Motor neuron (in vitro differentiated cells): ENCODE results near the gene SCAP. TPM values are rescaled to one million over a fixed set of nuclear protein-coding genes. Genes with fewer than 3 reads are reported as not detected.

Experiments
- ATAC-seq, 8 experiments: fragments of 200-7000 bp; cut with Tn5 transposase; replicated peaks in 6 of 8; 2 replicates each; pipeline ENCODE4 v1.8.0; 2021; ENCODE audit warnings: mild to moderate bottlenecking in 8 of 8, moderate library complexity in 8 of 8
- H3K27ac ChIP-seq, 2 donors: fragments of 250-450 bp; sonication (Bioruptor Pico); 2 replicates each; pipeline ENCODE4 v1.9.0; 2021; ENCODE audit warnings: antibody characterized with exemption in 2 of 2, mild to moderate bottlenecking in 2 of 2, moderate library complexity in 1 of 2
- H3K4me1 ChIP-seq, 2 donors: fragments of 250-450 bp; sonication (Bioruptor Pico); replicated peaks in 1 of 2; 2 replicates each; pipeline ENCODE4 v1.6.1; 2021; ENCODE audit warnings: antibody characterized with exemption in 2 of 2, mild to moderate bottlenecking in 2 of 2, moderate library complexity in 1 of 2
- H3K4me3 ChIP-seq, 5 donors: fragments of 250-450 bp; sonication (Bioruptor Pico); 2 replicates each; pipeline ENCODE4 v1.9.0; 2021; ENCODE audit warnings: antibody characterized with exemption in 5 of 5, mild to moderate bottlenecking in 5 of 5, moderate library complexity in 4 of 5
- WGBS, 10 experiments: fragments of 450-650 bp; shearing (Covaris generic); methylation state at CpG; one replicate each; pipeline ENCODE4 v1.0.0; 2022; 5-methylcytosine and 5-hydroxymethylcytosine counted together
- in situ Hi-C, 9 experiments: fragments of 400-800 bp; cut with MboI; loops; one replicate each; pipeline ENCODE4 v1.15.0; 2021; ENCODE audit warnings: low sequenced_read_pairs in 9 of 9, low pct_unique_long_range_greater_than_20kb in 2 of 9; ENCODE audit not compliant: unreplicated experiment in 9 of 9
- total RNA-seq, 8 experiments: library from RNA; unstranded; fragments of 300-600 nt; gene quantifications; 2 replicates each; pipeline versions ENCODE4 v1.2.3 to v1.2.4, GENCODE V29; 2022

SCAP gene
- total RNA-seq, 8 experiments from 2014 or later = 37.3 to 75.9 (median 48.8) TPM

- peaks cover 0 to 6% of the 10 kb centered on the region in 2 donors for H3K4me1 ChIP-seq
- ATAC-seq = no peak
- H3K27ac ChIP-seq = no peak overlapping the region
- no peak overlapping the region for H3K4me3 ChIP-seq
- 95 to 100% (median 100%) methylated on average over 2 to 3 of the region's 3 CpGs; no CpG with 5 or more reads in 5 of the 10 experiments for WGBS, 10 experiments
- in situ Hi-C loops = no loop called here
These were observed 82.8 kb downstream of the SCAP start for GRCh38 chr3:47392933-47393332.

DNA sequence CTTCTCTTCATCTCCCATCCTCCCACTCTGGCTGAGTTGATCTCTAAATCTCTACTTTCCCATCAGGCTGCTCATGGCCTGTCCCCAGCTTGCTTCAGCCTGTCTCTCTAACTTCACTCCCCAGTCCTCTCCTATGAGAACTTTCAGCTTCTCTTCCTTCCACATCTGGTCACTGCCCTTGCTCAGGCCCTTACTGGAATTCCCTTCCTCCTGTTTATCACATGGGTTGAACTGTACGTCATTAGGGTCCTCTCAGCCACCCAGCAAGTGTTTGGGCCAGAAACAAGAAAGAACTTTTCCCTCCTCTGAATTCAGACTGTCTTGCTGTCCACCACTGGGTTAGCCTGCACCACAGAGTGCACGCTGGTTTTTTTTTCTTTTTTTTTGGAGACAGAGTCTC, 89.9 kb downstream of the SCAP start:
- in situ Hi-C loops = no loop called here
- 50 to 100% (median 100%) methylated on average over 1 to 2 of the region's 2 CpGs; no CpG with 5 or more reads in 3 of the 10 experiments for WGBS, 10 experiments
- ATAC-seq = no peak
- H3K4me3 ChIP-seq = no peak overlapping the region
- no peaks in the 10 kb centered on the region for H3K4me1 ChIP-seq
- no peak overlapping the region for H3K27ac ChIP-seq

DNA sequence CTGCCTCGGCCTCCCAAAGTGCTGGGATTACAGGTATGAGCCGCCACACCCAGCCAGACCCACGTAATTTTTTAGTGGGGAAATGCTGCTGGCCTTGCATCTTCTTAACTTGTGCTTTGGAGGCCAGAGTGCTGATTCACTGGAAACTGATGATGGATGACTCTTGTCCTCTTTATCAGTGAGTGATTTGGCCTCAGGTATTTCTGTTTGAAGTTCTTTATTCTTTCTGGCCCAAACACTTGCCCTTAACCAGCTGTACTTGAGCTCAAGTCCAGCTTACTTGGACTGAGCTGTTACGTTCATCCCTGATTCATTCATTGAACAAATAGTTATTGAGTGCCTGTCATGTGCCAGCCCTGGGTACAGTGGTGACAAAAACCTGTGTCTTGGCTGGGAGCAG, 90.7 kb downstream of the SCAP start:
- in situ Hi-C loops = no loop called here
- H3K27ac ChIP-seq = no peak overlapping the region
- no peak for ATAC-seq

GRCh38 chr3:47384425-47384824, 91.3 kb downstream of the SCAP start:
- in situ Hi-C loops = no loop called here
- no peak for ATAC-seq
- Histone ChIP-seq H3K27ac (no peak overlapping the region), H3K4me3 (no peak overlapping the region), H3K4me1 (peaks cover 4 to 5% of the 10 kb centered on the region in 2 donors)
- WGBS, 10 experiments = 80 to 100% (median 89%) methylated on average over 1 to 4 of the region's 4 CpGs; no CpG with 5 or more reads in 3 of the 10 experiments

More for the DNA sequence above, 90.7 kb downstream of the SCAP start:
- WGBS, 10 experiments = 88 to 100% (median 100%) methylated on average over 1 to 4 of the region's 4 CpGs; no CpG with 5 or more reads in 4 of the 10 experiments
- Histone ChIP-seq H3K4me1 (no peaks in the 10 kb centered on the region), H3K4me3 (no peak overlapping the region)

DNA sequence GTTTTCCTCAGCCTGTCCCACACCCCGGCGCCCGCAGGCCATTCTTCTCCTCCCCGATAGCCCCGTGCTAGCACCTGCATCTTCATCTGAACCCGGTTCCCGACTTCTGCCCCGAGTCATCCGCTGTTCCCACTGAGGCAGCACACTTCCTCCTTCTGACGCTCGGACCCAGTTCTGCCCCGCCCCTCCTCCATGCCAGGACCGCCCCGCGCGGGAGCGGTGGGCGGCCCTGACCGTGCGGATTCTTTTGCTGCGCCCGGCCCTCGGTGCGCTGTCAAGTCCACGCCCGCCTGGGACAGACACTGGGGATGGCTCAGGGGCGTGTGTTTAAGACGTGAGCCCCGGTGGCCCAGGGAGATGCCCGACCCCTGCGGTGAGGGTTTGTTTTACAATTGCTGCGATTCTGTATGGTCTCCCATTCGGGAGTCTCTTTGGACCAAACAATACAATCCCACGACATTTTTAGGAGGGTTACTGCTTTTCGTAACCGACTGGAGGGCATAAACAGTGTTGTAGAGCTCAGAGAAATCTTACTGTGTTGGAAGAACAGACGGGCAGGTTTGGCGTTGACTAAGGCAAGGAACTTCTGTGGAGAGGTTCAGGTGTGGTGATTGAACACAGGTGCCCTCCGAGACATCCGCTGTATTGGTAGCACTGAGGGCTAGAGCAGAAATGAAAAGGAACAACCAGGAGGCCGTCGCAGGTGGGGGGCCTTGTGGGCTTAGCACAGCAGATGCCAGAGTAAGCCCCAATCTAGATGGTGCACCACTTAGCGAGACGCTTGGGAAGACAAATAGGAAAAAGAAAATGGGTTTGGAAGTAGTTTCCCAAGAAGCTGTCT, 94.2 kb downstream of the SCAP start:
- in situ Hi-C loops = no loop called here
- ATAC-seq = peak; percentile 64 to 81 (median 72)

DNA sequence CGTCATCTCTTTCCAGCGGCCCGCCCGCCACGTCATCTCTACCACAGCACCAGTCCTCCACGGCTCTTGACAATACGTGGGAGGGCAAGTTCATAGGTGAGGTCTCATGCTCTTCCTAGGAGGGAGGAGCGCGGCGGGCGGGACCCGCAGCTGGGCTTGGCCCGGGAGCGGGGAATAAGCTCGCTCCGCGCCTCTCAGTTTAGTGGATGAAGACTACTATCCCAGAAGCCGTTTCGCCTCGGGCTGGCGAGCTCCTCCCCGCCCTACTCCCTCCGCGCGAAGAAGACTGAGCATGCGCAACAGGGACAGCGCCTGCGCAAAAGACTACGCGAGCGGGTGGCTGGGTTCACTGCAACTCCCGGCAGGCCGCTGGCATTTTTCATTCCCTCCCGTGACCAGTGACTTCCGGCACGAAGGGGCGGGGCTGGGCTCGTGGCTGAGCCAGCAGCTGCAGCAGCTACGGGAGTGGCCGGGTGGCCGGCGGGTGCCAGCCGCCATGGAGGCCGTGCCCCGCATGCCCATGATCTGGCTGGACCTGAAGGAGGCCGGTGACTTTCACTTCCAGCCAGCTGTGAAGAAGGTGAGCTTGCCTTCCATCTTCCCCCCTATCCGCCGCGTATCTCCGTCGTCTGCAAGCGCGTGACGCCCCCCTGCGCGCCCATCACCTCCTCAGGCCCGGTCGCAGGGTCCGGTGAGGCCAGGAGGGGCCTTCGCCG, 95.0 kb downstream of the SCAP start, which contains the start of gene PTPN23:
PTPN23 (plus strand) TSS at position 421 of the 716 bp plus-strand sequence; CDS start at position 497, 76 bp downstream.
- in situ Hi-C loops = no loop called here
- Histone ChIP-seq H3K4me1 (peaks cover 8% of the 10 kb centered on the region in 2 donors), H3K27ac (peak within 1 kb of the TSS; percentile 87 to 91), H3K4me3 (peak within 1 kb of the TSS; percentile 54 to 87 (median 81))
- ATAC-seq = peak; percentile 72 to 89 (median 84)
- 0% methylated on average over 2 to 15 of the region's 61 CpGs; no CpG with 5 or more reads in 5 of the 10 experiments for WGBS, 10 experiments

More for the DNA sequence above, 94.2 kb downstream of the SCAP start:
- Histone ChIP-seq H3K4me3 (peak overlapping the region; percentile 54 to 87 (median 81)), H3K27ac (peak overlapping the region; percentile 87 to 91), H3K4me1 (peaks cover 8% of the 10 kb centered on the region in 2 donors)
- WGBS, 10 experiments = 3 to 30% (median 17%) methylated on average over 4 to 15 of the region's 44 CpGs; no CpG with 5 or more reads in 3 of the 10 experiments

- Histone ChIP-seq H3K4me3 (peak overlapping the region; percentile 54 to 87 (median 81)), H3K27ac (peak overlapping the region; percentile 87 to 91), H3K4me1 (peaks cover 8% of the 10 kb centered on the region in 2 donors)
- no peak for ATAC-seq
- in situ Hi-C loops = no loop called here
- 0 to 71% (median 26%) methylated on average over 1 to 11 of the region's 23 CpGs; no CpG with 5 or more reads in 2 of the 10 experiments for WGBS, 10 experiments
These were observed 95.6 kb downstream of the SCAP start for GRCh38 chr3:47380026-47380600.

DNA sequence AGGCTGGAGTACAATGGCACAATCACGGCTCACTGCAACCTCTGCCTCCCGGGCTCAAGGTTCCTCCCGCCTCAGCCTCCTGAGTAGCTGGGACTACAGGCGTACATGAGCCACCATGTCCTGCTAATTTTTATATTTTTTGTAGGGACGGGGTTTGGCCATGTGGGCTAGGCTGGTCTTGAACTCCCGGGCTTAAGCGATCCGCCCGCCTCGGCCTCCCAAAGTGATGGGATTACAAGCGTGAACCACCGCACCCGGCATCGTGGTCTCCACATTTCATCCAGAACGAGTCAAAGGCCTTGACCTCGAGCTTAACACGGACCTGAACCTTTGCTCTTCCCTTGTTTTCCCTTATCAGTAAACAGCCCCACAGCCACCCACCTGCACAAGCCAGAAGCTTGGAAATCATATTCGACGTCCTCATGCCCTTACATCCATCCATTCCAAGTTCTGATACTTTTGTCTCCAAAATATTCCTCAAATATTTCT, 96.3 kb downstream of the SCAP start:
- Histone ChIP-seq H3K27ac (peak overlapping the region in 1 of 2 donors; percentile 91), H3K4me3 (peak overlapping the region; percentile 54 to 87 (median 81)), H3K4me1 (peaks cover 8% of the 10 kb centered on the region in 2 donors)
- no peak for ATAC-seq
- in situ Hi-C loops = no loop called here
- 38 to 100% (median 86%) methylated on average over 1 to 17 of the region's 19 CpGs for WGBS, 10 experiments

DNA sequence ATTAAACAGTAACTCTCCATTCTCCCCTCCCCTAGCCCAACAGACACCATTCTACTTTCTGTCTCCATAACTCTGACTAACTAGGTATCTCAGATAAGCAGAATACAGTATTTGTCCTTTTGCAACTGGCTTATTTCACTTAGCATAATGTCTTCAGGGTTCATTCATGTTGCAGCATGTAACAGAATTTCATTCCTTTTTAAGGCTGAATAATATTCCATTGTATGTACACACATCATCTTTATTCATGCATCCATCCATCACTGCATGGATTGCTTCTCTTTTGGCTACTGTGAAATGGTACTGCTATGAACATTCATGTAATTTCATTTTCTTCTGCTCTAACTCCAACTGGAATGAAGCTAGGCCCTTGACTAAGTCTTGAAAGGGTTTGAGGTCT, 96.9 kb downstream of the SCAP start:
- in situ Hi-C loops = no loop called here
- no peak overlapping the region for H3K27ac ChIP-seq
- H3K4me3 ChIP-seq = peak overlapping the region in 1 of 5 donors; percentile 81
- no peak for ATAC-seq
- peaks cover 8% of the 10 kb centered on the region in 2 donors for H3K4me1 ChIP-seq

DNA sequence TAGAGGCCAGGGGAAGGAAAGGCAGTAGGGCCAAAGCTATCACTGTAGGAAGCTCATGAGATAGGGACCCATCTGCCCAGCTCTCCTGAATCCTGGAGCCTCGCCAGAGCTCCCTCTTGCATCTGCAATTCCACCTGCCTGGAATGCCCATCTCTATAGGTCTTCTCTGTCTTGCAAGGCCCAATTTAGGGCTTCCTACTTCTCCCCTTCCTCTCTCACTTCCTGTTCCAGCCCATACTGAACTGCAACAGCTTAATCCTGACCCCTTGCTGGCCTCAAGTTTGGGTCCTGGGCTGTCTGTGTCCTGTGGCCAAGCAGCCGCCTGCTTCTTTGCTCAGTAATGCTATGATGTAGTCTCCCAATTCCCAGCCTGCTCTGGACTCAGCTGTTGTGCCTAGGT, 98.6 kb downstream of the SCAP start:
- 73 to 100% (median 84%) methylated on average over 1 to 2 of the region's 2 CpGs; no CpG with 5 or more reads in 6 of the 10 experiments for WGBS, 10 experiments

DNA sequence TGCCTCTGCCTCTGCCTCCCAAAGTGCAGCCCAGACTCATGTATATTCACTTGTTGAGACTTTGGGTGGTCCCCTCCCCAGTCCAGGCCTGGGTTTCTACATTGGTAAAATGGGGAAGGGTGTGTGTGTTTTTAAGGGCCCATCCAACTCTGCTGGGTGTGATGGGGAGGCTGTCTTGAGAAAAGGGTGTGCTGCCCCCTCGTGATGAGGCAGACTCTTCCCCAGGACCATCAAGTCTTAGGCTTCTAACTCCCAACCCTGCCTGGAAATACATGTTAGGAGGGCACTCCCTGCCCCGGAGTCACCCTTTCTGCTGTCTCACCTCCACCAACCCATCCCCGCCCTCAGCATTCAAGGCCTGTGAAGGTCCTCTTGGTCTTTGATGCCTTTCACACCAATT, 99.3 kb downstream of the SCAP start:
- 0% methylated on average over 1 of the region's 3 CpGs; no CpG with 5 or more reads in 9 of the 10 experiments for WGBS, 10 experiments
- in situ Hi-C loops = no loop called here
- ATAC-seq = no peak
- Histone ChIP-seq H3K4me3 (no peak overlapping the region), H3K4me1 (peaks cover 8% of the 10 kb centered on the region in 2 donors), H3K27ac (no peak overlapping the region)

More for the DNA sequence above, 98.6 kb downstream of the SCAP start:
- no peak overlapping the region for H3K27ac ChIP-seq
- in situ Hi-C loops = no loop called here
- peaks cover 8% of the 10 kb centered on the region in 2 donors for H3K4me1 ChIP-seq
- H3K4me3 ChIP-seq = no peak overlapping the region
- no peak for ATAC-seq

DNA sequence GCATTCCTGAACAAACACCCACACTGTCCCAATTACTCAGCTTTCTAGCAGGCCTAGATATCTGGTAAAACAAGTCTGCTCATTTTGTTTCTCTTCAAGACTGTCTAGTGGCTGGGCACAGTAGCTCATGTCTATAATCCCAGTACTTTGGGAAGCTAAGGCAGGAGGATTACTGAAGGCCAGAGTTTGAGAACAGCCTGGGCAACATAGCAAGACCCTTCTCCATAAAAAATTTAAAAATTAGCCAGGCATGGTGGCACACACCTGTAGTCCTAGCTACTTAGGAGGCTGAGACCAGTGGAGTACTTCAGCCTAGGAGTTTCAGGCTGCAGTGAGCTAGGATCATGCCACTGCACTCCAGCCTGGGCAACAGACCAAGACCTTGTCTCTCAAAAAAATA, 101.2 kb downstream of the SCAP start:
- no peak overlapping the region for H3K27ac ChIP-seq
- no peak overlapping the region for H3K4me3 ChIP-seq
- no peak for ATAC-seq
- peaks cover 4 to 5% of the 10 kb centered on the region in 2 donors for H3K4me1 ChIP-seq
- in situ Hi-C loops = loop anchor here in 1 of 9 experiments (25.0 kb wide), 1 partner anchor 662 kb away; the partner anchor contains the start of genes PRSS50 and TMIE
